Endothelial cell of umbilical vein (primary cell): Measurements from ENCODE around the gene IL36G. TPM values are rescaled to one million over a fixed set of nuclear protein-coding genes. Genes with fewer than 3 reads are reported as not detected.

Experiments
- BruUV-seq: library from RNA; stranded (reverse); fragments of 400-500 nt; replicated peaks from 2 replicates; lab custom pipeline; 2021; lab: Mats Ljungman, UMichigan
- CTCF ChIA-PET: fragments of 300-600, 350-600 bp; sonication (Branson Sonifier 250); formaldehyde crosslinking; loops from one replicate; lab custom pipeline; 2021; ENCODE audit warnings: antibody characterized with exemption, inconsistent platforms; lab: Charles Lee
- POLR2A ChIA-PET: fragments of 300-600, 350-600 bp; sonication (Branson Sonifier 250); formaldehyde crosslinking; loops from one replicate; lab custom pipeline; 2021; ENCODE audit warnings: antibody characterized with exemption, inconsistent platforms; lab: Charles Lee
- DNase-seq: peaks from one replicate; pipeline ENCODE4 v3.0.0-alpha.2; 2011; ENCODE audit warnings: low read depth, low spot score
- FAIRE-seq: peaks from 2 replicates; lab custom pipeline; 2011; peaks lifted over from hg19 to GRCh38; lab: Jason Lieb, UNC
- H2AFZ ChIP-seq: 2 replicates; pipeline ENCODE4 v1.6.0; 2012; ENCODE audit warnings: low read depth, low read length, control low read depth, inconsistent platforms
- H3K27ac ChIP-seq: 2 replicates; pipeline ENCODE4 v1.5.1; 2011; ENCODE audit warnings: low read depth, mild to moderate bottlenecking, control low read depth, low read length, moderate library complexity; ENCODE audit not compliant: insufficient read depth
- H3K27me3 ChIP-seq, 2 experiments: 2 replicates each; pipeline versions ENCODE4 v1.6.0 to v1.6.1; 2011; ENCODE audit warnings: low read length in 2 of 2, mixed read lengths in 1 of 2; ENCODE audit not compliant: control insufficient read depth in 2 of 2, insufficient read depth in 2 of 2
- H3K36me3 ChIP-seq, 2 experiments: 2 replicates in 1 of 2; 3 replicates in 1 of 2; pipeline ENCODE4 v1.5.1; 2011; ENCODE audit warnings: low read length in 2 of 2, mild to moderate bottlenecking in 1 of 2, moderate library complexity in 1 of 2; ENCODE audit not compliant: control insufficient read depth in 2 of 2, insufficient read depth in 2 of 2; ENCODE audit errors: extremely low read depth in 1 of 2
- H3K4me1 ChIP-seq: 3 replicates; pipeline ENCODE4 v1.5.1; 2011; ENCODE audit warnings: mild to moderate bottlenecking, low read length; ENCODE audit not compliant: control insufficient read depth, insufficient read depth; ENCODE audit errors: extremely low read depth
- H3K4me2 ChIP-seq: 2 replicates; pipeline ENCODE4 v1.6.1; 2011; ENCODE audit warnings: low read length, control low read depth, mixed read lengths; ENCODE audit not compliant: insufficient read depth
- H3K4me3 ChIP-seq, 3 experiments: fragments of 200-600 bp in 1 of 3; sonication (generic), shearing (Covaris generic) in 1 of 3; replicated peaks in 1 of 3; 2 replicates each; pipeline ENCODE4 v1.5.1; 2011 to 2016; ENCODE audit warnings: control low read depth in 3 of 3, low read length in 3 of 3, mild to moderate bottlenecking in 2 of 3, inconsistent platforms in 1 of 3, low read depth in 1 of 3, moderate library complexity in 1 of 3; ENCODE audit not compliant: insufficient read depth in 1 of 3
- H3K79me2 ChIP-seq: 2 replicates; pipeline ENCODE4 v1.6.0; 2012; ENCODE audit warnings: low read length, inconsistent platforms; ENCODE audit not compliant: control insufficient read depth, insufficient read depth
- H3K9ac ChIP-seq: replicated peaks from 2 replicates; pipeline ENCODE3; 2011; ENCODE audit warnings: low read length, control low read depth; ENCODE audit not compliant: insufficient read depth; ENCODE audit errors: extremely low read depth
- H3K9me1 ChIP-seq: replicated peaks from 3 replicates; pipeline ENCODE4 v1.6.0; 2011; ENCODE audit warnings: mild to moderate bottlenecking, low read length; ENCODE audit not compliant: control insufficient read depth, insufficient read depth; ENCODE audit errors: extremely low read depth
- H3K9me3 ChIP-seq: replicated peaks from 2 replicates; pipeline ENCODE4 v1.5.1; 2012; ENCODE audit warnings: low read length, inconsistent platforms; ENCODE audit not compliant: control insufficient read depth, insufficient read depth
- H4K20me1 ChIP-seq: replicated peaks from 2 replicates; pipeline ENCODE3; 2011; ENCODE audit warnings: mild to moderate bottlenecking, low read length; ENCODE audit not compliant: control insufficient read depth, insufficient read depth; ENCODE audit errors: extremely low read depth
- EZH2 ChIP-seq: IDR thresholded peaks from 2 replicates; pipeline ENCODE4 v1.6.1; 2012; ENCODE audit warnings: borderline replicate concordance, low read depth, mild to moderate bottlenecking, moderate library complexity, low read length, inconsistent platforms; ENCODE audit not compliant: severe bottlenecking
- FOS ChIP-seq: IDR thresholded peaks from 2 replicates; pipeline ENCODE4 v1.6.1; 2011; ENCODE audit warnings: mild to moderate bottlenecking, low read length, moderate library complexity, borderline replicate concordance; ENCODE audit not compliant: insufficient read depth
- GATA2 ChIP-seq: IDR thresholded peaks from 2 replicates; pipeline ENCODE4 v1.7.0; 2011; ENCODE audit warnings: low read depth, mild to moderate bottlenecking, moderate library complexity, mixed read lengths, low read length; ENCODE audit not compliant: insufficient read length, insufficient read depth
- JUN ChIP-seq: IDR thresholded peaks from 2 replicates; pipeline ENCODE4 v1.6.1; 2011; ENCODE audit warnings: borderline replicate concordance, low read depth; ENCODE audit not compliant: insufficient read length, insufficient read depth
- MYC ChIP-seq: IDR thresholded peaks from one replicate; pipeline ENCODE4 v1.6.1; 2011; ENCODE audit warnings: mild to moderate bottlenecking, low read depth, low read length
- POLR2A ChIP-seq: IDR thresholded peaks from 2 replicates; pipeline ENCODE4 v1.6.1; 2012; ENCODE audit warnings: low read depth, mild to moderate bottlenecking, control low read depth, low read length
- dilution Hi-C: fragments of 300-500 bp; cut with MboI; formaldehyde crosslinking; loops from one replicate; pipeline ENCODE4 v1.15.0; 2019; ENCODE audit warnings: low sequenced_read_pairs; ENCODE audit not compliant: extremely low pct_ligation_motif_present
- intact Hi-C: fragments of 100-400 bp; cut with micrococcal nuclease; formaldehyde crosslinking; loops from one replicate; pipeline ENCODE4 v1.10.0; 2022
- polyA plus RNA-seq, 4 experiments: library from polyadenylated mRNA; depleted of rRNA in 3 of 4; stranded (reverse) in 3 of 4; unstranded in 1 of 4; fragments of >200 nt; gene quantifications; 2 replicates each; pipeline versions ENCODE4 v1.2.1 to v1.2.3, GENCODE V29; 2011 to 2012; ENCODE audit warnings: missing spikeins in 1 of 4
- total RNA-seq: library from RNA; stranded (reverse); gene quantifications from 2 replicates; pipeline ENCODE4 v1.2.3, GENCODE V29; 2021
- TF ChIP-seq, protein P1 (sequence below), 2 donors: IDR thresholded peaks; 1 replicate in 1 of 2; 2 replicates in 1 of 2; pipeline ENCODE4 v1.5.1; 2011; ENCODE audit warnings: low read length in 2 of 2, mild to moderate bottlenecking in 2 of 2, moderate library complexity in 2 of 2, control low read depth in 1 of 2, inconsistent platforms in 1 of 2, low read depth in 1 of 2; ENCODE audit not compliant: insufficient read depth in 1 of 2; ENCODE audit errors: extremely low read depth in 1 of 2
- TF ChIP-seq, protein P2 (sequence below): IDR thresholded peaks from 2 replicates; pipeline ENCODE4 v1.6.1; 2011; ENCODE audit not compliant: insufficient read depth, insufficient read length

IL36G gene
- total and polyA plus RNA-seq, 2 donors (not counting 3 experiments of a cell fraction or from before 2014, with no cell fraction given): not detected

DNA sequence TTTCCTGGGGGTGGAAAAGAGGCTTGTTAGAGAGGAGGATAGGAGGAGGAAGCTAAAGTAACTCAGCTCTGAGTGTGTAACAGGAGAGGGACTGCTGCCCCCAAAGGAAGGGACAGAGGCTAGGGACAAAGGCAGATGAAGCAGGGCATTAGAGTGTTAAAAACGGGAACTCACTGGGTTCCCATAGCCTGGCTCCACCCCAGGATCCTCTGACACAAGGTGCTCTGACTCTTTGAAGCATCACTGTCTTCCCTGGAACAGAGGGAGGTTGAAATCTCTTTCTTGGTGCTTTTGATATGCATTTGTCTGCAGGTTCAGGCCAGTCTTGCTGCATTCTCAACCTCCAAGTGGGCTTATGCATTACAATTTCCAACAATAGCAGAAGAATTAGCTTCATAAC, 50.3 kb downstream of the IL36G start:
- intact Hi-C loops (no loop called here), dilution Hi-C loops (no loop called here)
- Histone ChIP-seq H3K4me3 (no peak overlapping the region), H3K9me1 (no peaks in the 10 kb centered on the region), H4K20me1 (no peaks in the 10 kb centered on the region), H2AFZ (no peak overlapping the region), H3K4me1 (no peaks in the 10 kb centered on the region), H3K27me3 (peaks cover 1 to 13% of the 10 kb centered on the region in 2 experiments), H3K36me3 (no peaks in the 10 kb centered on the region), H3K79me2 (no peaks in the 10 kb centered on the region), H3K9me3 (no peaks in the 10 kb centered on the region), H3K4me2 (no peak overlapping the region), H3K27ac (no peak overlapping the region), H3K9ac (no peak overlapping the region)
- TF ChIP-seq GATA2 (no peak), POLR2A (no peak), FOS (no peak)
- POLR2A ChIA-PET: no interaction called here
- CTCF ChIA-PET: interaction anchor here (1.0 kb wide), 2 partner anchors 10 to 69 kb away, joined by 3 read pairs; no protein-coding TSS in a partner anchor
- FAIRE-seq (no peak), DNase-seq (no peak)
- no TSS peak for BruUV-seq

DNA sequence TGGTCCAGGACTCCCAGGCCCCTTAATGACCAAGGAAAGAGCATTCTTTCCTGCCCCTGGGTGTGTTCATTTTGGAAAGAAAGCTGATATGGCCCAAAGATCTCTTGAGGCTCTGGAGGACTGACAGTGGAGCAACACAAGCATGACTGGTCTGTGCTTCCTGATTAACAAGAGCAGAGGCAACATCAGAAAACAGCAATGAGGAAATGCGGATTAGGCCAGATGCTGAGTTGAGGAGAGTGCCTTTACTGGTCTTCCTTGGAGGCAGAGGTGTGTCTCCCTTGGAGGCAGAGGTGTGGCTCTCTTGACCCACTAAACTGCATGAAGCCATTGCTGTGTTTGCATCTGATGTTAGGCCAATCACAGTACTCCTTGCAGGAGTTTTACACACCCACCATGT, 54.9 kb downstream of the IL36G start:
- BruUV-seq: no TSS peak
- no peak for FAIRE-seq
- Histone ChIP-seq H3K27ac (no peak overlapping the region), H3K9me3 (no peaks in the 10 kb centered on the region), H4K20me1 (no peaks in the 10 kb centered on the region), H3K4me1 (no peaks in the 10 kb centered on the region), H3K27me3 (peaks cover 0 to 10% of the 10 kb centered on the region in 2 experiments), H3K9ac (no peak overlapping the region), H3K4me3 (no peak overlapping the region), H3K9me1 (no peaks in the 10 kb centered on the region), H2AFZ (no peak overlapping the region), H3K4me2 (no peak overlapping the region), H3K79me2 (no peaks in the 10 kb centered on the region), H3K36me3 (no peaks in the 10 kb centered on the region)
- no peak for TF ChIP-seq GATA2
- no peak for TF ChIP-seq EZH2
- TF ChIP-seq JUN: no peak
- TF ChIP-seq, protein P1, sequence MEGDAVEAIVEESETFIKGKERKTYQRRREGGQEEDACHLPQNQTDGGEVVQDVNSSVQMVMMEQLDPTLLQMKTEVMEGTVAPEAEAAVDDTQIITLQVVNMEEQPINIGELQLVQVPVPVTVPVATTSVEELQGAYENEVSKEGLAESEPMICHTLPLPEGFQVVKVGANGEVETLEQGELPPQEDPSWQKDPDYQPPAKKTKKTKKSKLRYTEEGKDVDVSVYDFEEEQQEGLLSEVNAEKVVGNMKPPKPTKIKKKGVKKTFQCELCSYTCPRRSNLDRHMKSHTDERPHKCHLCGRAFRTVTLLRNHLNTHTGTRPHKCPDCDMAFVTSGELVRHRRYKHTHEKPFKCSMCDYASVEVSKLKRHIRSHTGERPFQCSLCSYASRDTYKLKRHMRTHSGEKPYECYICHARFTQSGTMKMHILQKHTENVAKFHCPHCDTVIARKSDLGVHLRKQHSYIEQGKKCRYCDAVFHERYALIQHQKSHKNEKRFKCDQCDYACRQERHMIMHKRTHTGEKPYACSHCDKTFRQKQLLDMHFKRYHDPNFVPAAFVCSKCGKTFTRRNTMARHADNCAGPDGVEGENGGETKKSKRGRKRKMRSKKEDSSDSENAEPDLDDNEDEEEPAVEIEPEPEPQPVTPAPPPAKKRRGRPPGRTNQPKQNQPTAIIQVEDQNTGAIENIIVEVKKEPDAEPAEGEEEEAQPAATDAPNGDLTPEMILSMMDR (IDR thresholded peaks at IDR 0.05; ENCODE audit: extremely low read depth in 1 of 2, insufficient read depth in 1 of 2, low read depth in 1 of 2, low read length in 2 of 2): no peak
- no peak for TF ChIP-seq MYC
- TF ChIP-seq, protein P2, sequence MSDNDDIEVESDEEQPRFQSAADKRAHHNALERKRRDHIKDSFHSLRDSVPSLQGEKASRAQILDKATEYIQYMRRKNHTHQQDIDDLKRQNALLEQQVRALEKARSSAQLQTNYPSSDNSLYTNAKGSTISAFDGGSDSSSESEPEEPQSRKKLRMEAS: no peak
- POLR2A ChIA-PET: no interaction called here
- CTCF ChIA-PET: no interaction called here
- dilution Hi-C loops (no loop called here), intact Hi-C loops (no loop called here)
- no peak for DNase-seq
